ENCODE measurements around the gene VAC14. TPM values are rescaled to one million over a fixed set of nuclear protein-coding genes. Genes with fewer than 3 reads are reported as not detected.

VAC14 gene
- total RNA-seq, 1 experiment from 2014 or later = 35.3 TPM

- Histone ChIP-seq H3K27ac (ENCODE audit: low read depth, low read length) (no peak overlapping the region), H3K9me3 (ENCODE audit: control insufficient read depth in 1 of 2, insufficient read depth in 1 of 2, low read depth in 1 of 2, low read length in 2 of 2) (no peaks in the 10 kb centered on the region), H3K4me1 (ENCODE audit: control insufficient read depth in 1 of 2, insufficient read depth in 2 of 2, low read length in 2 of 2) (peaks cover 25 to 37% of the 10 kb centered on the region in 2 experiments), H3K27me3 (ENCODE audit: insufficient read depth, low read length) (no peaks in the 10 kb centered on the region), H4K20me1 (ENCODE audit: insufficient read depth) (no peaks in the 10 kb centered on the region), H3K36me3 (ENCODE audit: control insufficient read depth in 1 of 2, insufficient read depth in 2 of 2, low read length in 2 of 2) (no peaks in the 10 kb centered on the region), H3K9me2 (ENCODE audit: insufficient read depth) (no peaks in the 10 kb centered on the region), H3K4me3 (replicated peaks in 1 of 2; ENCODE audit: low read depth in 1 of 2, low read length in 2 of 2) (no peak overlapping the region), H2AFZ (ENCODE audit: low read depth, low read length, poor library complexity, severe bottlenecking) (no peak overlapping the region), H3K9ac (ENCODE audit: low read length) (no peak overlapping the region), H3K4me2 (ENCODE audit: low read length) (no peak overlapping the region), H3K79me2 (ENCODE audit: insufficient read depth, low read length) (no peaks in the 10 kb centered on the region)
- POLR2A ChIA-PET = no interaction called here
- CTCF ChIA-PET = no interaction called here
- no peak for DNase-seq (ENCODE audit: low read depth, low spot score)
- no peak for ATAC-seq
- RAD21 ChIA-PET (ENCODE audit: low non-redundant PET in 1 of 2, low total read pairs in 2 of 2, uncharacterized antibody in 2 of 2, unreplicated experiment in 2 of 2) = no interaction called here
- intact Hi-C loops (cut with micrococcal nuclease) = no loop called here
- TF ChIP-seq CTCF (IDR thresholded peaks at IDR 0.05 in 2 of 3, conservative IDR thresholded peaks at IDR 0.05 in 1 of 3; ENCODE audit: borderline replicate concordance in 1 of 3, insufficient read depth in 1 of 3, low read depth in 2 of 3, low read length in 2 of 3) (no peak), FOSL1 (IDR thresholded peaks at IDR 0.05; ENCODE audit: low read depth) (no peak), MAX (IDR thresholded peaks at IDR 0.05) (no peak), SP1 (IDR thresholded peaks at IDR 0.05; ENCODE audit: low read depth) (no peak), SIN3A (IDR thresholded peaks at IDR 0.05; ENCODE audit: low read depth) (no peak), ZFX (IDR thresholded peaks at IDR 0.05) (no peak), ATF3 (IDR thresholded peaks at IDR 0.05) (no peak), EZH2 (IDR thresholded peaks at IDR 0.05) (no peak), ZBTB33 (IDR thresholded peaks at IDR 0.05; ENCODE audit: extremely low read depth, insufficient replicate concordance, low read length) (no peak), ELF1 (IDR thresholded peaks at IDR 0.05; ENCODE audit: borderline replicate concordance, low read depth) (no peak), EGR1 (IDR thresholded peaks at IDR 0.05; ENCODE audit: low read depth) (no peak), CBX3 (IDR thresholded peaks at IDR 0.05; ENCODE audit: low read depth) (no peak)
- TF ChIP-seq, protein P1, sequence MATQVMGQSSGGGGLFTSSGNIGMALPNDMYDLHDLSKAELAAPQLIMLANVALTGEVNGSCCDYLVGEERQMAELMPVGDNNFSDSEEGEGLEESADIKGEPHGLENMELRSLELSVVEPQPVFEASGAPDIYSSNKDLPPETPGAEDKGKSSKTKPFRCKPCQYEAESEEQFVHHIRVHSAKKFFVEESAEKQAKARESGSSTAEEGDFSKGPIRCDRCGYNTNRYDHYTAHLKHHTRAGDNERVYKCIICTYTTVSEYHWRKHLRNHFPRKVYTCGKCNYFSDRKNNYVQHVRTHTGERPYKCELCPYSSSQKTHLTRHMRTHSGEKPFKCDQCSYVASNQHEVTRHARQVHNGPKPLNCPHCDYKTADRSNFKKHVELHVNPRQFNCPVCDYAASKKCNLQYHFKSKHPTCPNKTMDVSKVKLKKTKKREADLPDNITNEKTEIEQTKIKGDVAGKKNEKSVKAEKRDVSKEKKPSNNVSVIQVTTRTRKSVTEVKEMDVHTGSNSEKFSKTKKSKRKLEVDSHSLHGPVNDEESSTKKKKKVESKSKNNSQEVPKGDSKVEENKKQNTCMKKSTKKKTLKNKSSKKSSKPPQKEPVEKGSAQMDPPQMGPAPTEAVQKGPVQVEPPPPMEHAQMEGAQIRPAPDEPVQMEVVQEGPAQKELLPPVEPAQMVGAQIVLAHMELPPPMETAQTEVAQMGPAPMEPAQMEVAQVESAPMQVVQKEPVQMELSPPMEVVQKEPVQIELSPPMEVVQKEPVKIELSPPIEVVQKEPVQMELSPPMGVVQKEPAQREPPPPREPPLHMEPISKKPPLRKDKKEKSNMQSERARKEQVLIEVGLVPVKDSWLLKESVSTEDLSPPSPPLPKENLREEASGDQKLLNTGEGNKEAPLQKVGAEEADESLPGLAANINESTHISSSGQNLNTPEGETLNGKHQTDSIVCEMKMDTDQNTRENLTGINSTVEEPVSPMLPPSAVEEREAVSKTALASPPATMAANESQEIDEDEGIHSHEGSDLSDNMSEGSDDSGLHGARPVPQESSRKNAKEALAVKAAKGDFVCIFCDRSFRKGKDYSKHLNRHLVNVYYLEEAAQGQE (IDR thresholded peaks at IDR 0.05; ENCODE audit: low read depth) = no peak
- BruUV-seq (replicated peaks) = no TSS peak
Observed at GRCh38 chr16:70709457-70709856, 91.5 kb downstream of the VAC14 start.
